GM12878 (cell line): ENCODE measurements around the gene HADH. TPM values are rescaled to one million over a fixed set of nuclear protein-coding genes. Genes with fewer than 3 reads are reported as not detected.

ENCODE experiments used
- ATAC-seq: fragments of 200-7000 bp; cut with Tn5 transposase; 3 replicates; pipeline ENCODE4 v1.9.1; 2020; ENCODE audit warnings: mild to moderate bottlenecking, moderate library complexity
- BruUV-seq: library from RNA; stranded (reverse); fragments of 400-500 nt; replicated peaks from 2 replicates; lab custom pipeline; 2021; lab: Mats Ljungman, UMichigan
- CTCF ChIA-PET: fragments of 300-600 bp; sonication (Branson Sonifier 250); formaldehyde crosslinking; extraction: SDS; loops from one replicate; lab custom pipeline; 2021; ENCODE audit warnings: inconsistent platforms; lab: Yijun Ruan, JAX
- POLR2A ChIA-PET: fragments of 350-600 bp; formaldehyde crosslinking; extraction: SDS; loops from one replicate; lab custom pipeline; 2021; ENCODE audit warnings: inconsistent platforms; lab: Charles Lee
- RAD21 ChIA-PET: fragments of 300-600 bp; sonication (Branson Sonifier 250); formaldehyde crosslinking; loops from one replicate; lab custom pipeline; 2023; ENCODE audit warnings: antibody characterized with exemption; ENCODE audit not compliant: unreplicated experiment; lab: Charles Lee
- SMC1A ChIA-PET: fragments of 300-600 bp; sonication (Branson Sonifier 250); formaldehyde crosslinking; loops from one replicate; lab custom pipeline; 2023; ENCODE audit not compliant: unreplicated experiment, uncharacterized antibody; lab: Charles Lee
- DNase-seq: peaks from one replicate; pipeline ENCODE4 v3.0.0-alpha.2; 2011; ENCODE audit warnings: low read depth, low spot score
- FAIRE-seq: peaks from 3 replicates; lab custom pipeline; 2011; peaks lifted over from hg19 to GRCh38; lab: Jason Lieb, UNC
- H2AFZ ChIP-seq: 2 replicates; pipeline ENCODE4 v1.6.0; 2011; ENCODE audit warnings: low read depth, low read length, control low read depth; ENCODE audit not compliant: control insufficient read depth
- H3K27ac ChIP-seq: 2 replicates; pipeline ENCODE4 v1.5.1; 2011; ENCODE audit warnings: control low read depth; ENCODE audit not compliant: control insufficient read depth, insufficient read depth
- H3K27me3 ChIP-seq, 2 experiments: replicated peaks in 1 of 2; 2 replicates each; pipeline versions ENCODE4 v1.6.0 to v1.6.1; 2011; ENCODE audit warnings: low read length in 1 of 2; ENCODE audit not compliant: control insufficient read depth in 2 of 2, insufficient read depth in 2 of 2
- H3K36me3 ChIP-seq, 2 experiments: 2 replicates each; pipeline ENCODE4 v1.5.1; 2011; ENCODE audit warnings: low read length in 1 of 2; ENCODE audit not compliant: control insufficient read depth in 2 of 2, insufficient read depth in 2 of 2
- H3K4me1 ChIP-seq: 2 replicates; pipeline ENCODE4 v1.6.1; 2011; ENCODE audit warnings: mild to moderate bottlenecking, low read length, moderate library complexity, mixed read lengths; ENCODE audit not compliant: control insufficient read depth, insufficient read depth
- H3K4me2 ChIP-seq: 2 replicates; pipeline ENCODE4 v1.6.0; 2011; ENCODE audit warnings: control low read depth; ENCODE audit not compliant: control insufficient read depth, insufficient read depth
- H3K4me3 ChIP-seq: fragments of 200-600 bp; sonication (generic); 2 replicates; pipeline ENCODE4 v1.5.1; 2016
- H3K79me2 ChIP-seq: 2 replicates; pipeline ENCODE4 v1.6.0; 2011; ENCODE audit warnings: low read length; ENCODE audit not compliant: control insufficient read depth, insufficient read depth
- H3K9ac ChIP-seq: 2 replicates; pipeline ENCODE4 v1.8.0; 2011; ENCODE audit warnings: low read length, control low read depth, mixed read lengths; ENCODE audit not compliant: control insufficient read depth, insufficient read depth
- H3K9me3 ChIP-seq: replicated peaks from 3 replicates; pipeline ENCODE4 v1.5.1; 2011; ENCODE audit warnings: mild to moderate bottlenecking, low read length; ENCODE audit not compliant: control insufficient read depth, insufficient read depth
- H4K20me1 ChIP-seq: 2 replicates; pipeline ENCODE4 v1.6.0; 2011; ENCODE audit not compliant: control insufficient read depth, insufficient read depth
- ASH2L ChIP-seq: fragments of 300-600, 200-600 bp; sonication (generic); IDR thresholded peaks from 2 replicates; pipeline ENCODE4 v1.6.1; 2017; ENCODE audit warnings: low read depth, mild to moderate bottlenecking, borderline replicate concordance
- CBX5 ChIP-seq: sonication (generic); IDR thresholded peaks from 2 replicates; pipeline ENCODE4 v1.6.1; 2016; ENCODE audit warnings: low read depth, moderate library complexity, mild to moderate bottlenecking, inconsistent platforms
- ESRRA ChIP-seq: IDR thresholded peaks from 2 replicates; pipeline ENCODE4 v1.6.1; 2012; ENCODE audit warnings: mild to moderate bottlenecking, low read length, improper control_type of control experiment
- JUNB ChIP-seq: IDR thresholded peaks from 2 replicates; pipeline ENCODE4 v1.6.1; 2016; ENCODE audit warnings: antibody characterized with exemption, mild to moderate bottlenecking
- NFYB ChIP-seq: IDR thresholded peaks from 2 replicates; pipeline ENCODE4 v1.6.1; 2011; ENCODE audit warnings: low read depth, mild to moderate bottlenecking, low read length, improper control_type of control experiment, moderate library complexity; ENCODE audit not compliant: insufficient read depth
- PAX8 ChIP-seq: fragments of 450-650 bp; IDR thresholded peaks from 2 replicates; pipeline ENCODE4 v1.6.1; 2017; ENCODE audit warnings: mild to moderate bottlenecking, moderate library complexity
- SIN3A ChIP-seq: IDR thresholded peaks from 2 replicates; pipeline ENCODE4 v1.6.1; 2012; ENCODE audit warnings: low read depth, low read length, improper control_type of control experiment
- SMAD5 ChIP-seq: IDR thresholded peaks from 2 replicates; pipeline ENCODE4 v1.6.1; 2016; ENCODE audit warnings: antibody characterized with exemption, low read depth
- STAT3 ChIP-seq: IDR thresholded peaks from 2 replicates; pipeline ENCODE4 v1.6.1; 2011; ENCODE audit warnings: low read depth, low read length, improper control_type of control experiment
- SUZ12 ChIP-seq: fragments of 200-600 bp; sonication (generic); IDR thresholded peaks from one replicate; pipeline ENCODE4 v1.6.1; 2018; ENCODE audit warnings: antibody characterized with exemption, mild to moderate bottlenecking; ENCODE audit not compliant: unreplicated experiment
- TBL1XR1 ChIP-seq: IDR thresholded peaks from 2 replicates; pipeline ENCODE4 v1.6.1; 2012; ENCODE audit warnings: low read depth, low read length, improper control_type of control experiment
- ZBTB33 ChIP-seq: fragments of 450-650 bp; IDR thresholded peaks from 2 replicates; pipeline ENCODE4 v1.6.1; 2017; ENCODE audit warnings: mild to moderate bottlenecking
- WGBS: methylation state at CpG from one replicate; pipeline ENCODE4 v1.1.6; 2016; ENCODE audit warnings: low lambda C conversion rate; ENCODE audit not compliant: insufficient replicate concordance, insufficient coverage; ENCODE audit errors: missing lambda C conversion rate; 5-methylcytosine and 5-hydroxymethylcytosine counted together
- in situ Hi-C: fragments of 300-500 bp; cut with MboI; formaldehyde crosslinking; loops from 9 replicates; pipeline ENCODE4 v1.14.3; 2018; ENCODE audit warnings: mixed read lengths
- intact Hi-C: fragments of 100-400 bp; cut with micrococcal nuclease; formaldehyde crosslinking; loops from one replicate; pipeline ENCODE4 v1.14.2; 2022; ENCODE audit not compliant: unreplicated experiment
- polyA plus RNA-seq, 11 experiments: library from polyadenylated mRNA; depleted of rRNA in 4 of 11; unstranded in 6 of 11; stranded (reverse) in 5 of 11; fragments of >200 nt; fragmentation: Nextera tagmentation in 4 of 11; fragmentation: Illumina TruSeq in 1 of 11; extraction: Ambion mirVana in 4 of 11; extraction: Trizol in 1 of 11; gene quantifications; 1 replicate in 1 of 11; 2 replicates in 10 of 11; pipeline versions ENCODE4 v1.2.1 to v1.2.3, GENCODE V29; 2011 to 2016; ENCODE audit warnings: inconsistent platforms in 2 of 11, missing spikeins in 2 of 11, low read depth in 1 of 11
- total RNA-seq, 4 experiments: library from RNA; depleted of rRNA in 3 of 4; stranded (reverse); fragments of >200 nt in 3 of 4; fragmentation: Illumina TruSeq in 1 of 4; extraction: Trizol in 1 of 4; gene quantifications; 2 replicates each; pipeline versions ENCODE4 v1.2.1 to v1.2.3, GENCODE V29; 2013 to 2021
- TF ChIP-seq, protein P1 (sequence below): fragments of 450-650 bp; IDR thresholded peaks from 2 replicates; pipeline ENCODE4 v1.6.1; 2018; ENCODE audit warnings: mild to moderate bottlenecking, low read depth, moderate library complexity; ENCODE audit not compliant: partially characterized antibody

Gene HADH
- total and polyA plus RNA-seq, 10 of the 15 experiments (the other 5 are each of a cell fraction or from before 2014, with no cell fraction given), result 20.3 to 97.9 (median 76.6) TPM

DNA sequence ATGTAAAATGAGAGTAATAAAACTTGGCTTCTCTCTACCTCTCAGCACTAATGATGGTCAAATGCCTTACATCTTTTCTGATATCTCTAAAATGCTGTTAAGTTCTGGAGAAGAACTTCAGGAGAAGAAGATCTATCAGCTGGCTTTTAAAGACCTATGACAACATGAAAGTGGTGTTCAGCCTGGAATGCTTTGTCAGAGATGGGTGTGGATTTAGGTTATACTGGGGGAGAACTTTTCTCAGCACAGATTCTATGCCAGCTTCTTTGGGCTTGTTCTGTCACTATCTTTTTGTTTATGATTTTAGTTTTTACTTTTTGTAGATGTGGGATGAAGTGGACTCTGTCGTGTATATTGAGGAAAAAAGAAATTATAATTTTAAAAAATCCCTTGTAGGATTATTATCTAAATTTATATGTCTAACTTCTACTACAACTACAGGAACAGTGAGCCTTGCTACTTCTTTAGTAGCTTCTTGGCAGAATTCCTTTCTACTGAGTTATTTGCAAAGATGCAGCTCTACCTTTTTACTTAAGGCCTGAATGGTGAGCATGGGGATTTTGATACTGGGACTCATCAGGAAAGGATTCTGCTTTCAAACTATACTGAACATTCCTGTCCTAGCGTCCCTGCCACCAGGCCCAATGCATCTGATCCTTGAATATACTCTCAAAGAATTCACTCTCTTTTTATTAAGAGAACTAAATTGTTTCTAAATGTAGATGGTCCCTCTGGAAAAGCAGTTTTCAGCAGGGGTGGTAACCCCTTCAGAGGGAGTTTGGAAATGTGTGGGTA, 38.7 kb upstream of the HADH start:
- H3K4me2 ChIP-seq, result no peak overlapping the region
- H3K36me3 ChIP-seq, result no peaks in the 10 kb centered on the region
- intact Hi-C loops (no loop called here), in situ Hi-C loops (no loop called here)
- POLR2A ChIA-PET, result no interaction called here
- no peak overlapping the region for H3K27ac ChIP-seq
- no peak overlapping the region for H3K9ac ChIP-seq
- TF ChIP-seq PAX8, result no peak
- H3K4me3 ChIP-seq, result no peak overlapping the region
- no peaks in the 10 kb centered on the region for H3K4me1 ChIP-seq
- no peaks in the 10 kb centered on the region for H3K27me3 ChIP-seq
- no peak for FAIRE-seq
- RAD21 ChIA-PET, result no interaction called here
- no peaks in the 10 kb centered on the region for H4K20me1 ChIP-seq
- H3K79me2 ChIP-seq, result no peaks in the 10 kb centered on the region
- 68% methylated on average over 2 of the region's 2 CpGs for WGBS
- no peak for ATAC-seq
- DNase-seq, result no peak
- CTCF ChIA-PET, result no interaction called here
- SMC1A ChIA-PET, result no interaction called here
- BruUV-seq, result no TSS peak
- no peak overlapping the region for H2AFZ ChIP-seq
- H3K9me3 ChIP-seq, result no peaks in the 10 kb centered on the region

GRCh38 chr4:107951551-107951950, 38.1 kb upstream of the HADH start:
- Histone ChIP-seq H3K9ac (no peak overlapping the region), H3K4me1 (no peaks in the 10 kb centered on the region), H2AFZ (no peak overlapping the region)
- no peak for DNase-seq
- SMC1A ChIA-PET, result no interaction called here
- TF ChIP-seq JUNB, result no peak
- TF ChIP-seq SMAD5, result no peak
- TF ChIP-seq SIN3A, result no peak
- TF ChIP-seq SUZ12, result no peak
- TF ChIP-seq CBX5, result no peak
- no peak for TF ChIP-seq TBL1XR1
- TF ChIP-seq, protein P1, sequence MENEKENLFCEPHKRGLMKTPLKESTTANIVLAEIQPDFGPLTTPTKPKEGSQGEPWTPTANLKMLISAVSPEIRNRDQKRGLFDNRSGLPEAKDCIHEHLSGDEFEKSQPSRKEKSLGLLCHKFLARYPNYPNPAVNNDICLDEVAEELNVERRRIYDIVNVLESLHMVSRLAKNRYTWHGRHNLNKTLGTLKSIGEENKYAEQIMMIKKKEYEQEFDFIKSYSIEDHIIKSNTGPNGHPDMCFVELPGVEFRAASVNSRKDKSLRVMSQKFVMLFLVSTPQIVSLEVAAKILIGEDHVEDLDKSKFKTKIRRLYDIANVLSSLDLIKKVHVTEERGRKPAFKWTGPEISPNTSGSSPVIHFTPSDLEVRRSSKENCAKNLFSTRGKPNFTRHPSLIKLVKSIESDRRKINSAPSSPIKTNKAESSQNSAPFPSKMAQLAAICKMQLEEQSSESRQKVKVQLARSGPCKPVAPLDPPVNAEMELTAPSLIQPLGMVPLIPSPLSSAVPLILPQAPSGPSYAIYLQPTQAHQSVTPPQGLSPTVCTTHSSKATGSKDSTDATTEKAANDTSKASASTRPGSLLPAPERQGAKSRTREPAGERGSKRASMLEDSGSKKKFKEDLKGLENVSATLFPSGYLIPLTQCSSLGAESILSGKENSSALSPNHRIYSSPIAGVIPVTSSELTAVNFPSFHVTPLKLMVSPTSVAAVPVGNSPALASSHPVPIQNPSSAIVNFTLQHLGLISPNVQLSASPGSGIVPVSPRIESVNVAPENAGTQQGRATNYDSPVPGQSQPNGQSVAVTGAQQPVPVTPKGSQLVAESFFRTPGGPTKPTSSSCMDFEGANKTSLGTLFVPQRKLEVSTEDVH, result no peak
- TF ChIP-seq ZBTB33, result no peak
- TF ChIP-seq ASH2L, result no peak
- TF ChIP-seq ESRRA, result no peak
- TF ChIP-seq STAT3, result no peak
- no peak for TF ChIP-seq NFYB
- TF ChIP-seq, all 136 proteins: peak for 0
- no peaks in the 10 kb centered on the region for H3K9me3 ChIP-seq
- intact Hi-C loops (no loop called here), in situ Hi-C loops (no loop called here)
- RAD21 ChIA-PET, result no interaction called here
- H3K27ac ChIP-seq, result no peak overlapping the region
- H3K79me2 ChIP-seq, result no peaks in the 10 kb centered on the region
- no peaks in the 10 kb centered on the region for H4K20me1 ChIP-seq
- CTCF ChIA-PET, result no interaction called here
- POLR2A ChIA-PET, result no interaction called here
- no peak for FAIRE-seq
- no peak overlapping the region for H3K4me3 ChIP-seq
- no peak for ATAC-seq
- no peaks in the 10 kb centered on the region for H3K36me3 ChIP-seq
- no TSS peak for BruUV-seq
- no peak overlapping the region for H3K4me2 ChIP-seq
- H3K27me3 ChIP-seq, result no peaks in the 10 kb centered on the region
